ENCODE results near the gene ENOX2. TPM values are rescaled to one million over a fixed set of nuclear protein-coding genes. Genes with fewer than 3 reads are reported as not detected.

The ENOX2 gene
- total RNA-seq, 1 experiment from 2014 or later: 12.9 TPM

GRCh38 chrX:130592204-130592603 lies 310.8 kb downstream of the ENOX2 start:
- Histone ChIP-seq H3K9me3 (ENCODE audit: control insufficient read depth in 1 of 2, insufficient read depth in 1 of 2, low read depth in 1 of 2, low read length in 2 of 2) (no peaks in the 10 kb centered on the region), H4K20me1 (ENCODE audit: insufficient read depth) (no peaks in the 10 kb centered on the region), H3K79me2 (ENCODE audit: insufficient read depth, low read length) (no peaks in the 10 kb centered on the region), H3K27me3 (ENCODE audit: insufficient read depth, low read length) (no peaks in the 10 kb centered on the region), H3K9ac (ENCODE audit: low read length) (no peak overlapping the region), H3K36me3 (ENCODE audit: control insufficient read depth in 1 of 2, insufficient read depth in 2 of 2, low read length in 2 of 2) (no peaks in the 10 kb centered on the region), H3K9me2 (ENCODE audit: insufficient read depth) (no peaks in the 10 kb centered on the region), H2AFZ (ENCODE audit: low read depth, low read length, poor library complexity, severe bottlenecking) (no peak overlapping the region), H3K4me2 (ENCODE audit: low read length) (no peak overlapping the region), H3K27ac (ENCODE audit: low read depth, low read length) (no peak overlapping the region), H3K4me1 (ENCODE audit: control insufficient read depth in 1 of 2, insufficient read depth in 2 of 2, low read length in 2 of 2) (no peaks in the 10 kb centered on the region), H3K4me3 (replicated peaks in 1 of 2; ENCODE audit: low read depth in 1 of 2, low read length in 2 of 2) (no peak overlapping the region)
- ATAC-seq: no peak
- POLR2A ChIA-PET: no interaction called here
- TF ChIP-seq SP1 (IDR thresholded peaks at IDR 0.05; ENCODE audit: low read depth) (no peak), CEBPB (IDR thresholded peaks at IDR 0.05; ENCODE audit: low read depth) (no peak), CTCF (IDR thresholded peaks at IDR 0.05 in 2 of 3, conservative IDR thresholded peaks at IDR 0.05 in 1 of 3; ENCODE audit: borderline replicate concordance in 1 of 3, insufficient read depth in 1 of 3, low read depth in 2 of 3, low read length in 2 of 3) (no peak), SRF (IDR thresholded peaks at IDR 0.05; ENCODE audit: low read depth) (no peak), ZNF274 (IDR thresholded peaks at IDR 0.05; ENCODE audit: low read depth, low read length) (no peak), SIN3A (IDR thresholded peaks at IDR 0.05; ENCODE audit: low read depth) (no peak), POLR2AphosphoS5 (IDR thresholded peaks at IDR 0.05; ENCODE audit: low read depth, low read length) (no peak), ELF1 (IDR thresholded peaks at IDR 0.05; ENCODE audit: borderline replicate concordance, low read depth) (no peak), ATF3 (IDR thresholded peaks at IDR 0.05) (no peak), FOSL1 (IDR thresholded peaks at IDR 0.05; ENCODE audit: low read depth) (no peak), TCF7L2 (IDR thresholded peaks at IDR 0.05; ENCODE audit: borderline replicate concordance, extremely low read depth, insufficient read depth, insufficient read length) (no peak), EZH2 (IDR thresholded peaks at IDR 0.05) (no peak), YY1 (IDR thresholded peaks at IDR 0.05; ENCODE audit: extremely low read depth, insufficient replicate concordance, low read depth, low read length) (no peak), MAX (IDR thresholded peaks at IDR 0.05) (no peak), CBX3 (IDR thresholded peaks at IDR 0.05; ENCODE audit: low read depth) (no peak), RAD21 (IDR thresholded peaks at IDR 0.05; ENCODE audit: low read depth) (no peak), ZBTB33 (IDR thresholded peaks at IDR 0.05; ENCODE audit: extremely low read depth, insufficient replicate concordance, low read length) (no peak), ZFX (IDR thresholded peaks at IDR 0.05) (no peak), REST (IDR thresholded peaks at IDR 0.05; ENCODE audit: low read depth) (no peak)
- DNase-seq (ENCODE audit: low read depth, low spot score): no peak
- no TSS peak for BruUV-seq (replicated peaks)
- intact Hi-C loops (cut with micrococcal nuclease): no loop called here
- RAD21 ChIA-PET (ENCODE audit: low non-redundant PET in 1 of 2, low total read pairs in 2 of 2, uncharacterized antibody in 2 of 2, unreplicated experiment in 2 of 2): no interaction called here
- CTCF ChIA-PET: no interaction called here

Data from HCT116 (cell line).